ENCODE measurements around the gene NLRP3. TPM values are rescaled to one million over a fixed set of nuclear protein-coding genes. Genes with fewer than 3 reads are reported as not detected.
A peak's percentile ranks its signal among the peaks of the same experiment; 100 is the strongest.

The NLRP3 gene
- total RNA-seq, 1 experiment from 2014 or later, result not detected

DNA sequence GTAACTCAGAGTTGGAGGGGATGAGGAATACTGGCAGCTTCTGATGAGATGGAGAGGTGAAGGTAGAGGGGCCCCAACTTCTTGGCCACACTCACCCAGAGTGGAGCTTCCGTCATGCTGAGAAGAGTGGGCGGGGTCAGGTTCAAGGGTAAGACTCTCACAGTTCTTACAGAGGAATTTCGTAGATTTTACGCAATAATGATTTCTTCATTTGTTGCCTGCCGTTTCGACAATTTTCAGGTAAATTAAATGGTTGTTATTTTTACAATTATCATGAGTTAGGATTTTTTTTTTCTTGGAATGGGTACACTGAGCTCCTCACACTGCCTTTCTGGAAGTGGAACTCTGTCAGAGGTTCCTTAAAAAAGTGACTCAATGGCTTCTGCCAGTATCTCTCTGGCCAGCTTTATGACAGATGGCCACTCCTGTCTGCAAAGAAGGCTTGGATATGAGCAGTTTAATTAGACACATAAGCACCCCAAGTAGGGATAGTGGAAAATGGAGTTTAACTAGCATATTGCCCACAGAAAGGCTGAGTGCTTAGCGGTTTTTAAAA, 13.8 kb upstream of the NLRP3 start:
- BruUV-seq (replicated peaks), result no TSS peak
- H3K4me2 ChIP-seq, result no peak overlapping the region
- POLR2A ChIA-PET (ENCODE audit: unreplicated experiment), result no interaction called here
- H3K27me3 ChIP-seq (ENCODE audit: insufficient read depth, low read depth), result peaks cover 22% of the 10 kb centered on the region
- no peaks in the 10 kb centered on the region for H3K9me2 ChIP-seq (ENCODE audit: insufficient read depth)
- no peak overlapping the region for H3K27ac ChIP-seq
- no peaks in the 10 kb centered on the region for H3K9me3 ChIP-seq (ENCODE audit: insufficient read depth, low read depth)
- TF ChIP-seq, protein P1, sequence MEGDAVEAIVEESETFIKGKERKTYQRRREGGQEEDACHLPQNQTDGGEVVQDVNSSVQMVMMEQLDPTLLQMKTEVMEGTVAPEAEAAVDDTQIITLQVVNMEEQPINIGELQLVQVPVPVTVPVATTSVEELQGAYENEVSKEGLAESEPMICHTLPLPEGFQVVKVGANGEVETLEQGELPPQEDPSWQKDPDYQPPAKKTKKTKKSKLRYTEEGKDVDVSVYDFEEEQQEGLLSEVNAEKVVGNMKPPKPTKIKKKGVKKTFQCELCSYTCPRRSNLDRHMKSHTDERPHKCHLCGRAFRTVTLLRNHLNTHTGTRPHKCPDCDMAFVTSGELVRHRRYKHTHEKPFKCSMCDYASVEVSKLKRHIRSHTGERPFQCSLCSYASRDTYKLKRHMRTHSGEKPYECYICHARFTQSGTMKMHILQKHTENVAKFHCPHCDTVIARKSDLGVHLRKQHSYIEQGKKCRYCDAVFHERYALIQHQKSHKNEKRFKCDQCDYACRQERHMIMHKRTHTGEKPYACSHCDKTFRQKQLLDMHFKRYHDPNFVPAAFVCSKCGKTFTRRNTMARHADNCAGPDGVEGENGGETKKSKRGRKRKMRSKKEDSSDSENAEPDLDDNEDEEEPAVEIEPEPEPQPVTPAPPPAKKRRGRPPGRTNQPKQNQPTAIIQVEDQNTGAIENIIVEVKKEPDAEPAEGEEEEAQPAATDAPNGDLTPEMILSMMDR (conservative IDR thresholded peaks at IDR 0.05), result no peak
- no peak for TF ChIP-seq EZH2 (IDR thresholded peaks at IDR 0.05; ENCODE audit: low read depth)
- no peaks in the 10 kb centered on the region for H4K20me1 ChIP-seq (ENCODE audit: insufficient read depth)
- H3K79me2 ChIP-seq (ENCODE audit: low read depth), result no peaks in the 10 kb centered on the region
- H3K4me1 ChIP-seq (replicated peaks; ENCODE audit: insufficient read depth), result no peaks in the 10 kb centered on the region
- H3F3A ChIP-seq (ENCODE audit: insufficient read depth, low read depth), result no peaks in the 10 kb centered on the region
- no peak overlapping the region for H3K4me3 ChIP-seq
- H2AFZ ChIP-seq, result no peak overlapping the region
- no peaks in the 10 kb centered on the region for H3K36me3 ChIP-seq (ENCODE audit: low read depth)
- no peak for DNase-seq
- intact Hi-C loops (cut with micrococcal nuclease; ENCODE audit: unreplicated experiment), result no loop called here
- CTCF ChIA-PET, result no interaction called here

DNA sequence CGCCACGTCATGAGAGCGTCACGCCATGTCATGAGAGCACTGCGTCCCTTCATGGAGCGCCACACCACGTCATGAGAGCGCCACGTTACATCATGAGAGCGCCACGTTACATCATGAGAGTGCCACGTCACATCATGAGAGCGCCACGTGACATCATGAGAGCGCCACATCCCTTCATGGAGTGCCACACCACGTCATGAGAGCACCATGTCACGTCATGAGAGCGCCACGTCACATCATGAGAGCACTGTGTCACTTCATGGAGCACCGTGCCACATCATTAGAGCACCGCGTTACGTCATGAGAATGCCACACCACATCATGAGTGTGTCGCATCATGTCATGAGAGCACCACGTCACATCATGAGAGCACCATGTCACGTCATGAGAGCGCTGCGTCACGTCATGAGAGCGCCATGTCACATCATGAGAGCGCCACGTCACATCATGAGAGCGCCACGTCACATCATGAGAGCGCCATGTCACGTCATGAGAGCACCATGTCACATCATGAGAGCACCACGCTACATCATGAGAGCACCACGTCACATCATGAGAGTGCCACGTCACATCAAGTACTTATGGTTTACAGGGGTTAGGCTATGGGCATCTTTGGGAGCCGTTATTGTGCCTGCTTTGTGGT, 9.8 kb upstream of the NLRP3 start:
- H3F3A ChIP-seq (ENCODE audit: insufficient read depth, low read depth), result no peaks in the 10 kb centered on the region
- POLR2A ChIA-PET (ENCODE audit: unreplicated experiment), result no interaction called here
- TF ChIP-seq EZH2 (IDR thresholded peaks at IDR 0.05; ENCODE audit: low read depth), result no peak
- TF ChIP-seq, protein P1 (conservative IDR thresholded peaks at IDR 0.05), result no peak
- H2AFZ ChIP-seq, result no peak overlapping the region
- intact Hi-C loops (cut with micrococcal nuclease; ENCODE audit: unreplicated experiment), result no loop called here
- no peaks in the 10 kb centered on the region for H3K36me3 ChIP-seq (ENCODE audit: low read depth)
- H3K79me2 ChIP-seq (ENCODE audit: low read depth), result no peaks in the 10 kb centered on the region
- no peaks in the 10 kb centered on the region for H3K9me2 ChIP-seq (ENCODE audit: insufficient read depth)
- CTCF ChIA-PET, result no interaction called here
- no peaks in the 10 kb centered on the region for H4K20me1 ChIP-seq (ENCODE audit: insufficient read depth)
- BruUV-seq (replicated peaks), result no TSS peak
- H3K27ac ChIP-seq, result no peak overlapping the region
- H3K27me3 ChIP-seq (ENCODE audit: insufficient read depth, low read depth), result peaks cover 14% of the 10 kb centered on the region
- DNase-seq, result no peak
- H3K4me1 ChIP-seq (replicated peaks; ENCODE audit: insufficient read depth), result no peaks in the 10 kb centered on the region
- H3K4me2 ChIP-seq, result no peak overlapping the region
- H3K9me3 ChIP-seq (ENCODE audit: insufficient read depth, low read depth), result no peaks in the 10 kb centered on the region
- H3K4me3 ChIP-seq, result no peak overlapping the region

DNA sequence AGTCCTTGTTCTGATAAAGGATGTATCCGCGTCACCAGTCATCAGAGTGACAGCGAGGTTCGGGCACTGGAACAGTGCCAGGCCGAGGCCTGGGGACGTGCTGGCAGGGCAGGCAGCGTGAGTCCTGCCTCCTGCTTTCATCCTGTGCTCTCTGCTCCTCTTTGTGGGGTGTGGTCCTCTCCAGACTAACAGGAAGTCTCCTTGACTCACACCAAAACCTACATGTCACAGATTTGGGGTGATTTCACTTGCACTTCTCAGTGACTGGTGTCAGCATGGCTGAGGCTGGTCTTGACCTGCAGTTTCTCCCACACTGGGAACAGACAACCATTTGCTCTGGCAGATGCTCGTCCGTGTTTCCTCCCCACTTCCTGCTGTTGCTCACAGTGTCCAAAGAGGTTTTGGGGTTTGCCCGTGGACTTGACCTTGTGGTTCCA, 8.8 kb upstream of the NLRP3 start:
- H3K9me2 ChIP-seq (ENCODE audit: insufficient read depth), result no peaks in the 10 kb centered on the region
- H3F3A ChIP-seq (ENCODE audit: insufficient read depth, low read depth), result no peaks in the 10 kb centered on the region
- peak in 1 of 2 experiments; percentile 23 for DNase-seq
- H3K36me3 ChIP-seq (ENCODE audit: low read depth), result no peaks in the 10 kb centered on the region
- intact Hi-C loops (cut with micrococcal nuclease; ENCODE audit: unreplicated experiment), result no loop called here
- TF ChIP-seq EZH2 (IDR thresholded peaks at IDR 0.05; ENCODE audit: low read depth), result no peak
- TF ChIP-seq, protein P1 (conservative IDR thresholded peaks at IDR 0.05), result no peak
- BruUV-seq (replicated peaks), result no TSS peak
- no peaks in the 10 kb centered on the region for H3K9me3 ChIP-seq (ENCODE audit: insufficient read depth, low read depth)
- POLR2A ChIA-PET (ENCODE audit: unreplicated experiment), result no interaction called here
- no peak overlapping the region for H3K27ac ChIP-seq
- H3K4me3 ChIP-seq, result no peak overlapping the region
- H3K4me1 ChIP-seq (replicated peaks; ENCODE audit: insufficient read depth), result no peaks in the 10 kb centered on the region
- no peak overlapping the region for H2AFZ ChIP-seq
- H3K27me3 ChIP-seq (ENCODE audit: insufficient read depth, low read depth), result peaks cover 14% of the 10 kb centered on the region
- no peaks in the 10 kb centered on the region for H3K79me2 ChIP-seq (ENCODE audit: low read depth)
- CTCF ChIA-PET, result no interaction called here
- H3K4me2 ChIP-seq, result no peak overlapping the region
- H4K20me1 ChIP-seq (ENCODE audit: insufficient read depth), result no peaks in the 10 kb centered on the region
